H1 (cell line): ENCODE data around the gene KCNH5. TPM values are rescaled to one million over a fixed set of nuclear protein-coding genes. Genes with fewer than 3 reads are reported as not detected.

Experiments
- CTCF ChIA-PET: fragments of 300-600 bp; sonication (Branson Sonifier 250); formaldehyde crosslinking; loops from one replicate; lab custom pipeline; 2021; ENCODE audit not compliant: partially characterized antibody; lab: Charles Lee
- POLR2A ChIA-PET: fragments of 300-600 bp; sonication (Branson Sonifier 250); formaldehyde crosslinking; loops from one replicate; lab custom pipeline; 2021; ENCODE audit warnings: inconsistent platforms; ENCODE audit not compliant: partially characterized antibody; lab: Charles Lee
- DNase-seq, 2 experiments: peaks; one replicate each; pipeline versions ENCODE4 v3.0.0 to v3.0.0-alpha.2; 2010 to 2022; ENCODE audit warnings: low spot score in 2 of 2, low read depth in 1 of 2, mixed read lengths in 1 of 2
- FAIRE-seq: peaks from 2 replicates; lab custom pipeline; 2011; peaks lifted over from hg19 to GRCh38; lab: Jason Lieb, UNC
- H2AFZ ChIP-seq: 2 replicates; pipeline ENCODE4 v1.8.1; 2012; ENCODE audit warnings: low read length, inconsistent platforms
- H2AK5ac ChIP-seq: 2 replicates; pipeline ENCODE4 v1.6.1; 2013; ENCODE audit warnings: low read depth, low read length
- H2BK120ac ChIP-seq: replicated peaks from 2 replicates; pipeline ENCODE3; 2013; ENCODE audit warnings: low read depth, low read length, inconsistent platforms
- H2BK12ac ChIP-seq: 2 replicates; pipeline ENCODE4 v1.6.1; 2013; ENCODE audit warnings: low read depth, low read length
- H2BK15ac ChIP-seq: 2 replicates; pipeline ENCODE4 v1.6.1; 2013; ENCODE audit warnings: low read length
- H2BK20ac ChIP-seq: 2 replicates; pipeline ENCODE4 v1.6.1; 2013; ENCODE audit warnings: low read length
- H2BK5ac ChIP-seq: 2 replicates; pipeline ENCODE4 v1.6.1; 2013; ENCODE audit warnings: low read depth, low read length
- H3K14ac ChIP-seq: 2 replicates; pipeline ENCODE4 v1.6.1; 2013; ENCODE audit warnings: inconsistent platforms; ENCODE audit not compliant: insufficient read length
- H3K18ac ChIP-seq: 2 replicates; pipeline ENCODE4 v1.6.1; 2013; ENCODE audit warnings: low read length; ENCODE audit errors: extremely low read depth
- H3K23ac ChIP-seq: 2 replicates; pipeline ENCODE4 v1.6.1; 2013; ENCODE audit warnings: inconsistent platforms; ENCODE audit not compliant: insufficient read length
- H3K23me2 ChIP-seq: 2 replicates; pipeline ENCODE4 v1.6.1; 2013; ENCODE audit warnings: low read depth, low read length
- H3K27ac ChIP-seq: 2 replicates; pipeline ENCODE4 v1.6.1; 2011; ENCODE audit warnings: low read depth, low read length, inconsistent platforms
- H3K27me3 ChIP-seq, 4 experiments: replicated peaks in 1 of 4; 1 replicate in 1 of 4; 2 replicates in 3 of 4; pipeline versions ENCODE4 v1.6.1 to v1.8.1; 2011 to 2013; ENCODE audit warnings: low read length in 3 of 4, mild to moderate bottlenecking in 3 of 4, inconsistent platforms in 2 of 4, mixed read lengths in 2 of 4, moderate library complexity in 1 of 4; ENCODE audit not compliant: control insufficient read depth in 3 of 4, insufficient read depth in 3 of 4; ENCODE audit errors: extremely low read depth in 1 of 4
- H3K36me3 ChIP-seq, 4 experiments: 2 replicates each; pipeline versions ENCODE4 v1.6.1 to v1.8.1; 2011 to 2013; ENCODE audit warnings: mild to moderate bottlenecking in 4 of 4, low read length in 3 of 4, moderate library complexity in 2 of 4, control low read depth in 1 of 4, inconsistent platforms in 1 of 4; ENCODE audit not compliant: insufficient read depth in 4 of 4, control insufficient read depth in 2 of 4
- H3K4ac ChIP-seq: replicated peaks from 2 replicates; pipeline ENCODE3; 2013; ENCODE audit warnings: low read length, low read depth, mixed read lengths, inconsistent platforms; ENCODE audit not compliant: insufficient read length
- H3K4me1 ChIP-seq, 4 experiments: replicated peaks in 1 of 4; 1 replicate in 1 of 4; 2 replicates in 3 of 4; pipeline versions ENCODE4 v1.6.1 to v1.8.1; 2011 to 2013; ENCODE audit warnings: low read length in 3 of 4, inconsistent platforms in 2 of 4, mixed read lengths in 1 of 4; ENCODE audit not compliant: insufficient read depth in 4 of 4, control insufficient read depth in 3 of 4
- H3K4me2 ChIP-seq, 2 experiments: 2 replicates each; pipeline versions ENCODE4 v1.6.1 to v1.8.1; 2011 to 2013; ENCODE audit warnings: low read depth in 2 of 2, low read length in 2 of 2, control low read depth in 1 of 2, inconsistent platforms in 1 of 2, mild to moderate bottlenecking in 1 of 2; ENCODE audit not compliant: insufficient read depth in 1 of 2
- H3K4me3 ChIP-seq, 4 experiments: fragments of 200-600, 300-600 bp in 1 of 4; sonication (generic), shearing (Covaris generic), sonication (Bioruptor Twin) in 1 of 4; 2 replicates each; pipeline versions ENCODE4 v1.5.1 to v1.8.1; 2011 to 2016; ENCODE audit warnings: low read length in 4 of 4, low read depth in 3 of 4, control low read depth in 2 of 4, inconsistent platforms in 2 of 4, mild to moderate bottlenecking in 2 of 4, mixed read lengths in 1 of 4, moderate library complexity in 1 of 4; ENCODE audit not compliant: insufficient read depth in 2 of 4; ENCODE audit errors: extremely low read depth in 1 of 4
- H3K56ac ChIP-seq: replicated peaks from 2 replicates; pipeline ENCODE3; 2013; ENCODE audit warnings: low read depth, mild to moderate bottlenecking, mixed read lengths, low read length, inconsistent platforms; ENCODE audit not compliant: insufficient read length
- H3K79me1 ChIP-seq: 2 replicates; pipeline ENCODE4 v1.6.1; 2013; ENCODE audit warnings: low read depth, low read length, control low read depth
- H3K79me2 ChIP-seq, 2 experiments: 2 replicates each; pipeline versions ENCODE4 v1.6.1 to v1.8.1; 2012 to 2013; ENCODE audit warnings: low read length in 2 of 2, mild to moderate bottlenecking in 2 of 2, inconsistent platforms in 1 of 2; ENCODE audit not compliant: insufficient read depth in 2 of 2, control insufficient read depth in 1 of 2
- H3K9ac ChIP-seq, 4 experiments: replicated peaks in 1 of 4; 1 replicate in 1 of 4; 2 replicates in 3 of 4; pipeline versions ENCODE4 v1.6.1 to v1.8.1; 2011 to 2013; ENCODE audit warnings: low read depth in 3 of 4, low read length in 3 of 4, control low read depth in 2 of 4, mild to moderate bottlenecking in 2 of 4, moderate library complexity in 2 of 4, inconsistent platforms in 1 of 4; ENCODE audit errors: extremely low read depth in 1 of 4
- H3K9me3 ChIP-seq, 2 experiments: 2 replicates each; pipeline versions ENCODE4 v1.6.1 to v1.8.1; 2012 to 2013; ENCODE audit warnings: mild to moderate bottlenecking in 2 of 2, moderate library complexity in 2 of 2, control low read depth in 1 of 2, inconsistent platforms in 1 of 2, low read depth in 1 of 2, low read length in 1 of 2, mixed read lengths in 1 of 2; ENCODE audit not compliant: insufficient read depth in 2 of 2
- H4K20me1 ChIP-seq, 2 experiments: replicated peaks in 1 of 2; 2 replicates each; pipeline versions ENCODE3 to v1.8.1; 2011 to 2013; ENCODE audit warnings: inconsistent platforms in 2 of 2, low read length in 2 of 2, mild to moderate bottlenecking in 1 of 2; ENCODE audit not compliant: insufficient read depth in 2 of 2, control insufficient read depth in 1 of 2
- H4K5ac ChIP-seq: 2 replicates; pipeline ENCODE4 v1.6.1; 2013; ENCODE audit warnings: low read length, low read depth, mixed read lengths, inconsistent platforms; ENCODE audit not compliant: insufficient read length
- H4K8ac ChIP-seq: 2 replicates; pipeline ENCODE4 v1.8.0; 2013; ENCODE audit warnings: mild to moderate bottlenecking, moderate library complexity, low read length, inconsistent platforms; ENCODE audit not compliant: insufficient read depth; ENCODE audit errors: extremely low read depth
- H4K91ac ChIP-seq: replicated peaks from 2 replicates; pipeline ENCODE3; 2013; ENCODE audit warnings: low read length, mixed read lengths, inconsistent platforms; ENCODE audit not compliant: insufficient read length
- CBX5 ChIP-seq: fragments of 300-800, 300-1000 bp; sonication (generic); IDR thresholded peaks from 2 replicates; pipeline ENCODE4 v1.7.1; 2016; ENCODE audit warnings: antibody characterized with exemption, low read length, low read depth
- CHD2 ChIP-seq: IDR thresholded peaks from 2 replicates; pipeline ENCODE4 v1.6.1; 2012; ENCODE audit warnings: low read length, improper control_type of control experiment
- JUND ChIP-seq: IDR thresholded peaks from 2 replicates; pipeline ENCODE4 v1.6.1; 2011; ENCODE audit warnings: mild to moderate bottlenecking, improper control_type of control experiment, low read length
- KDM1A ChIP-seq: fragments of 200-600, 300-600 bp; sonication (generic); IDR thresholded peaks from 2 replicates; pipeline ENCODE4 v1.7.1; 2016; ENCODE audit warnings: mild to moderate bottlenecking, low read length, borderline replicate concordance
- KDM5A ChIP-seq: fragments of 200-600 bp; IDR thresholded peaks from 2 replicates; pipeline ENCODE4 v1.7.1; 2012; ENCODE audit warnings: mild to moderate bottlenecking, low read length, inconsistent platforms, mixed read lengths
- MAFK ChIP-seq: IDR thresholded peaks from 2 replicates; pipeline ENCODE4 v1.6.1; 2012; ENCODE audit warnings: low read depth, mild to moderate bottlenecking, improper control_type of control experiment, low read length
- NANOG ChIP-seq: IDR thresholded peaks from 2 replicates; pipeline ENCODE4 v1.6.1; 2011; ENCODE audit warnings: low read length, low read depth, mild to moderate bottlenecking, inconsistent platforms; ENCODE audit not compliant: insufficient read depth, poor library complexity, severe bottlenecking
- NRF1 ChIP-seq: IDR thresholded peaks from 2 replicates; pipeline ENCODE4 v1.6.1; 2011; ENCODE audit warnings: mild to moderate bottlenecking, low read depth, low read length, improper control_type of control experiment
- PHF8 ChIP-seq: fragments of 200-600 bp; sonication (generic); conservative IDR thresholded peaks from 2 replicates; pipeline ENCODE4 v1.7.1; 2012; ENCODE audit warnings: low read depth, mild to moderate bottlenecking, inconsistent platforms, low read length, moderate library complexity
- POLR2A ChIP-seq, 2 experiments: IDR thresholded peaks; 1 replicate in 1 of 2; 2 replicates in 1 of 2; pipeline ENCODE4 v1.6.1; 2011; ENCODE audit warnings: low read depth in 2 of 2, low read length in 2 of 2, mild to moderate bottlenecking in 2 of 2; ENCODE audit errors: control extremely low read depth in 1 of 2
- RBBP5 ChIP-seq: IDR thresholded peaks from 2 replicates; pipeline ENCODE4 v1.7.1; 2012; ENCODE audit warnings: low read depth, mild to moderate bottlenecking, inconsistent platforms, low read length, moderate library complexity, borderline replicate concordance
- SP2 ChIP-seq: IDR thresholded peaks from 2 replicates; pipeline ENCODE4 v1.6.1; 2012; ENCODE audit warnings: mild to moderate bottlenecking, low read length, inconsistent platforms
- SP4 ChIP-seq: IDR thresholded peaks from 2 replicates; pipeline ENCODE4 v1.6.1; 2012; ENCODE audit warnings: low read length, inconsistent platforms
- TBP ChIP-seq: IDR thresholded peaks from 2 replicates; pipeline ENCODE4 v1.6.1; 2011; ENCODE audit warnings: low read depth, low read length, improper control_type of control experiment
- WGBS, 2 experiments: shearing (Covaris generic) in 1 of 2; methylation state at CpG; one replicate each; pipeline versions ENCODE4 v1.1.6 to v1.1.7; 2013 to 2015; ENCODE audit warnings: low lambda C conversion rate in 2 of 2, mixed read lengths in 2 of 2, inconsistent platforms in 1 of 2, low coverage in 1 of 2, missing lambda C conversion rate in 1 of 2; ENCODE audit not compliant: insufficient replicate concordance in 2 of 2, insufficient coverage in 1 of 2, insufficient read length in 1 of 2; ENCODE audit errors: extremely low coverage in 1 of 2, missing lambda C conversion rate in 1 of 2; 5-methylcytosine and 5-hydroxymethylcytosine counted together
- polyA plus RNA-seq, 7 experiments: library from polyadenylated mRNA; depleted of rRNA in 3 of 7; stranded (reverse) in 5 of 7; unstranded in 2 of 7; fragments of >200 nt in 5 of 7; fragments of 200-250 nt in 2 of 7; gene quantifications; 1 replicate in 5 of 7; 2 replicates in 1 of 7; 4 replicates in 1 of 7; pipeline versions ENCODE4 v1.2.1 to v1.2.3, GENCODE V29; 2011 to 2013; ENCODE audit warnings: missing spikeins in 2 of 7, mixed read lengths in 2 of 7
- total RNA-seq: library from RNA; stranded (reverse); fragmentation: NEBNext Ultra II Directional; extraction: Animal tissue kit (Norgen Biotek cat#: 25700); gene quantifications from 2 replicates; pipeline ENCODE4 v1.2.1, GENCODE V29; 2021
- TF ChIP-seq, protein P1 (sequence below): IDR thresholded peaks from 2 replicates; pipeline ENCODE4 v1.6.1; 2011; ENCODE audit warnings: low read length, improper control_type of control experiment

Gene KCNH5
- total and polyA plus RNA-seq, 2 of the 8 experiments (the other 6 are each of a cell fraction or from before 2014, with no cell fraction given): 0.24 to 0.50 TPM

GRCh38 chr14:63055631-63056030 lies 10.4 kb upstream of the KCNH5 start:
- no peak overlapping the region for H4K8ac ChIP-seq
- H4K91ac ChIP-seq: no peak overlapping the region
- FAIRE-seq (no peak), DNase-seq (no peak)
- H3K23me2 ChIP-seq: no peaks in the 10 kb centered on the region
- H3K79me2 ChIP-seq: no peaks in the 10 kb centered on the region
- H3K4me1 ChIP-seq: no peaks in the 10 kb centered on the region
- H3K27me3 ChIP-seq: no peaks in the 10 kb centered on the region
- peaks cover 4 to 7% of the 10 kb centered on the region in 2 experiments for H3K9me3 ChIP-seq
- no peak overlapping the region for H2BK120ac ChIP-seq
- H3K14ac ChIP-seq: no peak overlapping the region
- no peak overlapping the region for H2BK12ac ChIP-seq
- H2BK5ac ChIP-seq: no peak overlapping the region
- no peaks in the 10 kb centered on the region for H3K79me1 ChIP-seq
- H2AFZ ChIP-seq: no peak overlapping the region
- no peak overlapping the region for H4K5ac ChIP-seq
- no peak overlapping the region for H3K4me3 ChIP-seq
- ChIA-PET POLR2A (no interaction called here), CTCF (interaction anchor here (1.0 to 1.6 kb wide), 3 partner anchors 8 to 45 kb away, joined by 3 to 5 read pairs (median 3); no protein-coding TSS in a partner anchor)
- no peak overlapping the region for H3K18ac ChIP-seq
- peaks cover 0 to 3% (median 0%) of the 10 kb centered on the region in 4 experiments; a peak in 1 of 8 replicates for H3K36me3 ChIP-seq
- H2BK20ac ChIP-seq: no peak overlapping the region
- H3K4me2 ChIP-seq: no peak overlapping the region
- no peak overlapping the region for H3K9ac ChIP-seq
- no peak overlapping the region for H2AK5ac ChIP-seq
- no peak overlapping the region for H3K4ac ChIP-seq
- no peak overlapping the region for H3K56ac ChIP-seq
- no peak overlapping the region for H2BK15ac ChIP-seq
- 90% methylated on average over 1 of the region's 1 CpG; no CpG with 5 or more reads in 1 of the 2 experiments for WGBS, 2 experiments
- H3K27ac ChIP-seq: no peak overlapping the region
- H4K20me1 ChIP-seq: no peaks in the 10 kb centered on the region
- no peak overlapping the region for H3K23ac ChIP-seq
- TF ChIP-seq KDM5A: no peak
- no peak for TF ChIP-seq NRF1
- no peak for TF ChIP-seq TBP
- TF ChIP-seq MAFK: no peak
- no peak for TF ChIP-seq CBX5
- TF ChIP-seq NANOG: no peak
- TF ChIP-seq PHF8: no peak
- TF ChIP-seq POLR2A (IDR thresholded peaks at IDR 0.05; ENCODE audit: control extremely low read depth in 1 of 2, low read depth in 2 of 2, low read length in 2 of 2): no peak
- TF ChIP-seq JUND: no peak
- no peak for TF ChIP-seq CHD2
- TF ChIP-seq KDM1A: no peak
- TF ChIP-seq SP2: no peak
- TF ChIP-seq RBBP5: no peak
- no peak for TF ChIP-seq SP4
- TF ChIP-seq, protein P1, sequence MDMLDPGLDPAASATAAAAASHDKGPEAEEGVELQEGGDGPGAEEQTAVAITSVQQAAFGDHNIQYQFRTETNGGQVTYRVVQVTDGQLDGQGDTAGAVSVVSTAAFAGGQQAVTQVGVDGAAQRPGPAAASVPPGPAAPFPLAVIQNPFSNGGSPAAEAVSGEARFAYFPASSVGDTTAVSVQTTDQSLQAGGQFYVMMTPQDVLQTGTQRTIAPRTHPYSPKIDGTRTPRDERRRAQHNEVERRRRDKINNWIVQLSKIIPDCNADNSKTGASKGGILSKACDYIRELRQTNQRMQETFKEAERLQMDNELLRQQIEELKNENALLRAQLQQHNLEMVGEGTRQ: no peak
